Measurements from ENCODE around the gene PARVA.

DNA sequence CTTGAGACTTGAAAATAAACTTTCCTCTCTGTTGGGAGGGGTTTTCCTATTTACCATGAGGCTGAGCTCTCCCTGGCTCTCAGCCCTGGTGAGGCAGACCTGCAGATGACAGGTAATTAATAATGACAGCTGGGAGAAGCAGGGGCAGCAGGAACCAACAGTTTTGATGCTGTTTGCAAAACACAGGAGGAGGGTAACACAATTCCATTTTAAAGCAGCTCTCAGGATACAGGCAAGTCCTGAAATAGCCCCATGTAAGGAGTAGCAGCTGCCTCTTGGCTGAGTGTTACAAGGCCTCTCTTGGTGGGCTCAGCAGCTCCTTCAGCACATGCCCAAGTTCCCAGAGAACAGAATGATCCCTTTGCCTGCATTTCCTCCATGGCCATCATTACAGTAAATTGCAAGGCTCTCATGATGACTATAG, 13.3 kb downstream of the PARVA start:
- TF ChIP-seq, protein P1, sequence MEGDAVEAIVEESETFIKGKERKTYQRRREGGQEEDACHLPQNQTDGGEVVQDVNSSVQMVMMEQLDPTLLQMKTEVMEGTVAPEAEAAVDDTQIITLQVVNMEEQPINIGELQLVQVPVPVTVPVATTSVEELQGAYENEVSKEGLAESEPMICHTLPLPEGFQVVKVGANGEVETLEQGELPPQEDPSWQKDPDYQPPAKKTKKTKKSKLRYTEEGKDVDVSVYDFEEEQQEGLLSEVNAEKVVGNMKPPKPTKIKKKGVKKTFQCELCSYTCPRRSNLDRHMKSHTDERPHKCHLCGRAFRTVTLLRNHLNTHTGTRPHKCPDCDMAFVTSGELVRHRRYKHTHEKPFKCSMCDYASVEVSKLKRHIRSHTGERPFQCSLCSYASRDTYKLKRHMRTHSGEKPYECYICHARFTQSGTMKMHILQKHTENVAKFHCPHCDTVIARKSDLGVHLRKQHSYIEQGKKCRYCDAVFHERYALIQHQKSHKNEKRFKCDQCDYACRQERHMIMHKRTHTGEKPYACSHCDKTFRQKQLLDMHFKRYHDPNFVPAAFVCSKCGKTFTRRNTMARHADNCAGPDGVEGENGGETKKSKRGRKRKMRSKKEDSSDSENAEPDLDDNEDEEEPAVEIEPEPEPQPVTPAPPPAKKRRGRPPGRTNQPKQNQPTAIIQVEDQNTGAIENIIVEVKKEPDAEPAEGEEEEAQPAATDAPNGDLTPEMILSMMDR (conservative IDR thresholded peaks at IDR 0.05 in 1 of 2, IDR thresholded peaks at IDR 0.05 in 1 of 2; ENCODE audit: low read depth in 1 of 2, low read length in 2 of 2), result no peak
- no peak for TF ChIP-seq EZH2 (IDR thresholded peaks at IDR 0.05; ENCODE audit: low read length, missing control alignments)
